HG03521 (cell line): ENCODE measurements around the gene ARHGAP30.
"Not testable (repeated sequence)": the region's sequence is repeated elsewhere in the genome, so short reads cannot be mapped to it uniquely, and the experiment has no call there.

Source experiments
- ATAC-seq: cut with Tn5 transposase; IDR thresholded peaks from one replicate; pipeline ENCODE4 v1.9.1; 2021; ENCODE audit warnings: mild to moderate bottlenecking, moderate library complexity; ENCODE audit not compliant: unreplicated experiment

ARHGAP30 gene

GRCh38 chr1:161044535-161044907 lies 25.2 kb downstream of the ARHGAP30 start:
- ATAC-seq, result no peak

GRCh38 chr1:161039546-161039945 lies 30.1 kb downstream of the ARHGAP30 start:
- no peak for ATAC-seq

GRCh38 chr1:161039154-161039545 lies 30.5 kb downstream of the ARHGAP30 start:
- ATAC-seq, result no peak

GRCh38 chr1:161038523-161039153 lies 31.1 kb downstream of the ARHGAP30 start, which contains the start of gene TSTD1:
TSTD1 (minus strand) TSS chr1:161038964; CDS start chr1:161038889, 75 bp downstream.
- peak; percentile 80 for ATAC-seq

- ATAC-seq, result no peak
Observed at GRCh38 chr1:161037661-161038522, 31.8 kb downstream of the ARHGAP30 start.

- ATAC-seq, result no peak
Observed at GRCh38 chr1:161033751-161034150, 35.9 kb downstream of the ARHGAP30 start.

GRCh38 chr1:161032409-161032808 lies 37.3 kb downstream of the ARHGAP30 start:
- ATAC-seq, result no peak

- ATAC-seq, result no peak
Observed at GRCh38 chr1:161031874-161032273, 37.8 kb downstream of the ARHGAP30 start.

GRCh38 chr1:161029466-161029865 lies 40.2 kb downstream of the ARHGAP30 start:
- not testable (repeated sequence) for ATAC-seq

- ATAC-seq, result not testable (repeated sequence)
Observed at GRCh38 chr1:161026954-161027353, 42.7 kb downstream of the ARHGAP30 start.

- not testable (repeated sequence) for ATAC-seq
Observed at GRCh38 chr1:161022432-161022831, 47.3 kb downstream of the ARHGAP30 start.

- no peak for ATAC-seq
Observed at GRCh38 chr1:161021970-161022353, 47.7 kb downstream of the ARHGAP30 start.

GRCh38 chr1:161021165-161021969 lies 48.3 kb downstream of the ARHGAP30 start:
- ATAC-seq, result peak; percentile 85

- ATAC-seq, result peak; percentile 21
Observed at GRCh38 chr1:161020509-161021164, 49.1 kb downstream of the ARHGAP30 start, which contains the start of gene F11R. F11R (minus strand) TSS chr1:161021152; CDS start chr1:161021073, 79 bp downstream.

- ATAC-seq, result no peak
Observed at GRCh38 chr1:161019751-161020495, 49.8 kb downstream of the ARHGAP30 start.

GRCh38 chr1:161019111-161019660 lies 50.5 kb downstream of the ARHGAP30 start:
- ATAC-seq, result not testable (repeated sequence)

GRCh38 chr1:161018631-161018930 lies 51.1 kb downstream of the ARHGAP30 start:
- no peak for ATAC-seq

GRCh38 chr1:161017756-161018630 lies 51.7 kb downstream of the ARHGAP30 start:
- no peak for ATAC-seq

- not testable (repeated sequence) for ATAC-seq
Observed at GRCh38 chr1:161017181-161017580, 52.5 kb downstream of the ARHGAP30 start.
